MM.1S (cell line): ENCODE results near the gene MACROD2.
A peak's percentile ranks its signal among the peaks of the same experiment; 100 is the strongest.
"Not testable (repeated sequence)": the region's sequence is repeated elsewhere in the genome, so short reads cannot be mapped to it uniquely, and the experiment has no call there.

Source experiments
- DNase-seq: peaks from one replicate; pipeline ENCODE4 v3.0.0-alpha.2; 2015
- H2AFZ ChIP-seq: fragments of 300-600 bp; sonication (generic); 2 replicates; pipeline ENCODE4 v1.6.0; 2016; ENCODE audit warnings: antibody characterized with exemption, low read length
- H3F3A ChIP-seq: fragments of 300-600 bp; sonication (generic); 2 replicates; pipeline ENCODE4 v1.6.1; 2016; ENCODE audit warnings: mild to moderate bottlenecking, antibody characterized with exemption, low read length, moderate library complexity, mixed read lengths; ENCODE audit not compliant: insufficient read depth
- H3K27ac ChIP-seq: fragments of 300-600 bp; sonication (generic); 2 replicates; pipeline ENCODE4 v1.5.1; 2016; ENCODE audit warnings: mild to moderate bottlenecking, low read length
- H3K27me3 ChIP-seq: fragments of 300-600 bp; sonication (generic); replicated peaks from 2 replicates; pipeline ENCODE4 v1.6.0; 2016; ENCODE audit warnings: low read length; ENCODE audit not compliant: insufficient read depth
- H3K36me3 ChIP-seq: fragments of 300-600 bp; sonication (generic); replicated peaks from 2 replicates; pipeline ENCODE4 v1.6.1; 2016; ENCODE audit warnings: mild to moderate bottlenecking, low read length, mixed read lengths; ENCODE audit not compliant: insufficient read depth
- H3K4me1 ChIP-seq: fragments of 300-600 bp; sonication (generic); 2 replicates; pipeline ENCODE4 v1.6.1; 2016; ENCODE audit warnings: low read length, mixed read lengths
- H3K4me2 ChIP-seq: fragments of 300-600 bp; sonication (generic); 2 replicates; pipeline ENCODE4 v1.6.0; 2016; ENCODE audit warnings: low read depth, low read length
- H3K4me3 ChIP-seq: fragments of 300-600 bp; sonication (generic); 2 replicates; pipeline ENCODE4 v1.5.1; 2016; ENCODE audit warnings: low read length, mixed read lengths
- H3K79me2 ChIP-seq: fragments of 300-600 bp; sonication (generic); 2 replicates; pipeline ENCODE4 v1.6.1; 2016; ENCODE audit warnings: mixed run types, low read length, mixed read lengths
- H3K9ac ChIP-seq: fragments of 300-600 bp; sonication (generic); 2 replicates; pipeline ENCODE4 v1.6.1; 2016; ENCODE audit warnings: low read length, mixed read lengths
- H3K9me2 ChIP-seq: fragments of 300-600 bp; sonication (generic); replicated peaks from 2 replicates; pipeline ENCODE4 v1.6.1; 2016; ENCODE audit warnings: mild to moderate bottlenecking, low read length, mixed read lengths; ENCODE audit not compliant: insufficient read depth
- H3K9me3 ChIP-seq: fragments of 300-600 bp; sonication (generic); replicated peaks from 2 replicates; pipeline ENCODE4 v1.6.1; 2016; ENCODE audit warnings: mild to moderate bottlenecking, low read length, mixed read lengths; ENCODE audit not compliant: insufficient read depth
- H4K20me1 ChIP-seq: fragments of 300-600 bp; sonication (generic); 2 replicates; pipeline ENCODE4 v1.6.1; 2016; ENCODE audit warnings: mild to moderate bottlenecking, low read length, moderate library complexity, mixed read lengths; ENCODE audit not compliant: insufficient read depth
- EZH2 ChIP-seq: fragments of 300-600 bp; sonication (generic); optimal IDR thresholded peaks from 2 replicates; pipeline ENCODE3; 2017; ENCODE audit warnings: low read depth, mild to moderate bottlenecking, antibody characterized with exemption, low read length, mixed read lengths
- EZH2phosphoT487 ChIP-seq: fragments of 300-600 bp; sonication (generic); IDR thresholded peaks from 2 replicates; pipeline ENCODE4 v1.6.1; 2018; ENCODE audit warnings: antibody characterized with exemption, low read length
- TF ChIP-seq, protein P1 (sequence below): fragments of 300-600 bp; sonication (generic); IDR thresholded peaks from 2 replicates; pipeline ENCODE4 v1.5.1; 2016; ENCODE audit warnings: antibody characterized with exemption, low read length, mixed read lengths

The MACROD2 gene

DNA sequence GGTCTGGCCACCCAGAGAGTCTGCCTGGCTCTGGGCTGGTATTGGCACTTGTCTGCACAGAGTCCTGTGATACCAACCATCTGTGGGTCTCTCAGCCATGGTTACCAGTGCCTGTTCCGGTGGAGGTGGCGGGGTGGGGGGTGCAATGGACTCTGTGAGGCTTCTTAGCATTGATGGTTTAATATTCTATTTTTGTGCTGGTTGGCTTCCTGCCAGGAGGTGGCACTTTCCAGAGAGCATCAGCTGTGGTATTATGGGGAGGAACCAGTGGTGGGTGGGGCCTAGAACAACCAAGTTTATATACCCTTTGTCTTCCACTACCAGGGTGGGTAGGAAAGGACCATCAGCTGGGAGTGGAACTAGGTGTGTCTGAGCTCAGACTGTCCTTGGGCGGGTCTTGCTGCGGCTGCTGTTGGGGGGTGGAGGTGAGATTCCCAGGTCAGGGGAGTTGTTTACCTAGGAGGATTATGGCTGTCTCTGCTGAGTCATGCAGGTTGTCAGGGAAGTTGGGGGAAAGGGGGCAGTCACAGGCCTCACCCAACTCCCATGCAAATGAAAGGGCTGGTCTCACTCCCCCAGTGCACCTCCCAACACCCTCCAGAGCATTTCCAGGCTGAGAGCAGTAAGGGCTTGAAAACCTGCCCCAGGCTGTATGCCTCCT is 224.6 kb downstream of the MACROD2 start:
- Histone ChIP-seq H3F3A (no peaks in the 10 kb centered on the region), H3K9me3 (no peaks in the 10 kb centered on the region), H3K9me2 (no peaks in the 10 kb centered on the region), H2AFZ (no peak overlapping the region), H3K4me3 (no peak overlapping the region), H3K36me3 (no peaks in the 10 kb centered on the region), H3K27ac (no peak overlapping the region), H3K79me2 (no peaks in the 10 kb centered on the region), H3K4me2 (no peak overlapping the region), H3K9ac (no peak overlapping the region), H3K4me1 (no peaks in the 10 kb centered on the region), H3K27me3 (no peaks in the 10 kb centered on the region), H4K20me1 (no peaks in the 10 kb centered on the region)
- peak; percentile 24 for DNase-seq
- TF ChIP-seq EZH2phosphoT487, result no peak
- no peak for TF ChIP-seq EZH2
- TF ChIP-seq, protein P1, sequence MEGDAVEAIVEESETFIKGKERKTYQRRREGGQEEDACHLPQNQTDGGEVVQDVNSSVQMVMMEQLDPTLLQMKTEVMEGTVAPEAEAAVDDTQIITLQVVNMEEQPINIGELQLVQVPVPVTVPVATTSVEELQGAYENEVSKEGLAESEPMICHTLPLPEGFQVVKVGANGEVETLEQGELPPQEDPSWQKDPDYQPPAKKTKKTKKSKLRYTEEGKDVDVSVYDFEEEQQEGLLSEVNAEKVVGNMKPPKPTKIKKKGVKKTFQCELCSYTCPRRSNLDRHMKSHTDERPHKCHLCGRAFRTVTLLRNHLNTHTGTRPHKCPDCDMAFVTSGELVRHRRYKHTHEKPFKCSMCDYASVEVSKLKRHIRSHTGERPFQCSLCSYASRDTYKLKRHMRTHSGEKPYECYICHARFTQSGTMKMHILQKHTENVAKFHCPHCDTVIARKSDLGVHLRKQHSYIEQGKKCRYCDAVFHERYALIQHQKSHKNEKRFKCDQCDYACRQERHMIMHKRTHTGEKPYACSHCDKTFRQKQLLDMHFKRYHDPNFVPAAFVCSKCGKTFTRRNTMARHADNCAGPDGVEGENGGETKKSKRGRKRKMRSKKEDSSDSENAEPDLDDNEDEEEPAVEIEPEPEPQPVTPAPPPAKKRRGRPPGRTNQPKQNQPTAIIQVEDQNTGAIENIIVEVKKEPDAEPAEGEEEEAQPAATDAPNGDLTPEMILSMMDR, result no peak

DNA sequence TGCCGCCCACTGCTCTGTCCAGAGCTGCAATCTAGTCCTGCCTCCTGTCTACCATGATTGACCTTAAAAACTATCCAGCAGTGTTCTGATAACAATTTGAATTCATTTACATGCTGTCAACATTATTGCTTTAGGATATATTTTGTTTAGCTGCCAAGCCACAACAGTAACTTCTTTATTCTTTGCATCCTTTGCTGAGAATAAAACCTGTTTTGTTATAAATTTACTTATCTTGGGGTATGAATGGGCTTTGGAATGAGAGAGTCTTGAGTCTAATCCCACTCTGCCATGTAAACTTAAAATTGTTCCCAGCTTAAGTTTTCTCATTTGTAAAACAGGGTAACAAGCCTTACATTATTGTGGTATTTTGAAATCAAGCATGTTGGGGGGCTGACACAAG is 225.7 kb downstream of the MACROD2 start:
- H4K20me1 ChIP-seq, result no peaks in the 10 kb centered on the region
- TF ChIP-seq, protein P1, result no peak
- no peak for TF ChIP-seq EZH2
- no peak for TF ChIP-seq EZH2phosphoT487
- H3K36me3 ChIP-seq, result no peaks in the 10 kb centered on the region
- no peak overlapping the region for H3K9ac ChIP-seq
- no peaks in the 10 kb centered on the region for H3K9me2 ChIP-seq
- DNase-seq, result no peak
- H3K79me2 ChIP-seq, result no peaks in the 10 kb centered on the region
- H3K4me3 ChIP-seq, result no peak overlapping the region
- no peak overlapping the region for H3K27ac ChIP-seq
- H3K4me1 ChIP-seq, result no peaks in the 10 kb centered on the region
- no peaks in the 10 kb centered on the region for H3K27me3 ChIP-seq
- no peak overlapping the region for H3K4me2 ChIP-seq
- no peaks in the 10 kb centered on the region for H3F3A ChIP-seq
- no peak overlapping the region for H2AFZ ChIP-seq
- H3K9me3 ChIP-seq, result no peaks in the 10 kb centered on the region

DNA sequence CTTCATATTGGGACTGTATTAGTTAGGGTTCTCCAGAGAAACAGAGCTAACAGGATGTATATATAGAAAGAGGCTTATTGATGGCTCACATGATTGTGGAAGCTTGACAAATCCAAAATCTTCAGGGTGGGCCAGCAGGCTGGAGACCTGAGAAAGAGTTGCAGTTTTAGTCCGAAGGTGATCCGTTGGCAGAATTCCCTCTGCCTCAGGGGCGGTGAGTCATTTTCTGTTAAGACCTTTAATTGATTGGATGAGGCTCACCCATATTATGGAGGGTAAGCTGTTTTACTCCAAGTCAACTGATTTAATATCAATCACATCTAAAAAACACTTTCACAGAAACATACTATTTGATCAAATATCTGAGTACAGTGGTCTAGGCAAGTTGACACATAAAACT is 228.5 kb downstream of the MACROD2 start:
- Histone ChIP-seq H3K4me1 (no peaks in the 10 kb centered on the region), H3K9me2 (no peaks in the 10 kb centered on the region), H3K36me3 (no peaks in the 10 kb centered on the region), H4K20me1 (no peaks in the 10 kb centered on the region), H3F3A (no peaks in the 10 kb centered on the region), H3K9ac (no peak overlapping the region), H3K4me2 (no peak overlapping the region), H3K27ac (no peak overlapping the region), H3K9me3 (no peaks in the 10 kb centered on the region), H3K27me3 (no peaks in the 10 kb centered on the region), H3K4me3 (no peak overlapping the region), H2AFZ (no peak overlapping the region), H3K79me2 (no peaks in the 10 kb centered on the region)
- no peak for DNase-seq
- TF ChIP-seq, protein P1, result no peak
- no peak for TF ChIP-seq EZH2
- no peak for TF ChIP-seq EZH2phosphoT487

DNA sequence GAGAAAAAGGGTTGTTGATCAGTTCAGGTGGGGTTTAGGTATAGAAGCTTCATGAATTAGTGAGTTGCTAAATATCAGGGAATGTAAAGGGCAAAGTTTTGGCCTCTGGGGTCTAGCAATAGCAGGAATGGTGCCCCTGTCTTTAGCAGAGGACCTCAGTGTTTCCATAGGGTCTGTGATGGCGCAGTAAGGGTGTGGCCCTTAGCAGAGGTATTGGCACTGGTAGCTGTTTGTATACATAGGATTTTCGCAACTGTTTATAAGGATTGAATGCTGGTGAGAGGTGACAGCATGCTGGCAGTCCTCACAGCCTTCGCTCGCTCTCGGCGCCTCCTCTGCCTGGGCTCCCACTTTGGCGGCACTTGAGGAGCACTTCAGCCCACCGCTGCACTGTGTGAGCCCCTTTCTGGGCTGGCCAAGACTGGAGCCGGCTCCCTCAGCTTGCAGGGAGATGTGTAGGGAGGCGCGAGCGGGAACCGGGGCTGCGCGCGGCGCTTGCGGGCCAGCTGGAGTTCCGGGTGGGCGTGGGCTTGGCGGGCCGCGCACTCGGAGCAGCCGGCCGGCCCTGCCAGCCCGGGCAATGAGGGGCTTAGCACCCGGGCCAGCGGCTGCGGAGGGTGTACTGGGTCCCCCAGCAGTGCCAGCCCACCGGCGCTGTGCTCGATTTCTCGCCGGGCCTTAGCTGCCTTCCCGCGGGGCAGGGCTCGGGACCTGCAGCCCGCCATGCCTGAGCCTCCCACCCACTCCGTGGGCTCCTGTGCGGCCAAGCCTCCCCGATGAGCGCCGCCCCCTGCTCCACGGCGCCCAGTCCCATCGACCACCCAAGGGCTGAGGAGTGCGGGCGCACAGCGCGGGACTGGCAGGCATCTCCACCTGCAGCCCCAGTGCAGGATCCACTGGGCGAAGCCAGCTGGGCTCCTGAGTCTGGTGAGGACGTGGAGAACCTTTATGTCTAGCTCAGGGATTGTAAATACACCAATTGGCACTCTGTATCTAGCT is 231.0 kb downstream of the MACROD2 start:
- not testable (repeated sequence) for H3K4me2 ChIP-seq, DNase-seq, H3F3A ChIP-seq, H3K27me3 ChIP-seq, H3K9me3 ChIP-seq, H3K79me2 ChIP-seq, H3K4me3 ChIP-seq, H3K4me1 ChIP-seq, H4K20me1 ChIP-seq, H3K27ac ChIP-seq, H3K9ac ChIP-seq, H2AFZ ChIP-seq, H3K9me2 ChIP-seq, H3K36me3 ChIP-seq
